H1 (cell line): ENCODE results near the gene SLC27A6. TPM values are rescaled to one million over a fixed set of nuclear protein-coding genes. Genes with fewer than 3 reads are reported as not detected.

Experiments used
- CBX5 ChIP-seq: fragments of 300-800, 300-1000 bp; sonication (generic); IDR thresholded peaks from 2 replicates; pipeline ENCODE4 v1.7.1; 2016; ENCODE audit warnings: antibody characterized with exemption, low read length, low read depth
- RAD21 ChIP-seq, 2 experiments: IDR thresholded peaks in 1 of 2; conservative IDR thresholded peaks in 1 of 2; 2 replicates each; pipeline ENCODE4 v1.6.1; 2011; ENCODE audit warnings: low read depth in 2 of 2, low read length in 2 of 2, improper control_type of control experiment in 1 of 2, inconsistent platforms in 1 of 2, mild to moderate bottlenecking in 1 of 2, moderate library complexity in 1 of 2
- RBBP5 ChIP-seq: IDR thresholded peaks from 2 replicates; pipeline ENCODE4 v1.7.1; 2012; ENCODE audit warnings: low read depth, mild to moderate bottlenecking, inconsistent platforms, low read length, moderate library complexity, borderline replicate concordance
- ZNF274 ChIP-seq: IDR thresholded peaks from 2 replicates; pipeline ENCODE4 v1.7.0; 2012; ENCODE audit warnings: low read length, borderline replicate concordance; ENCODE audit errors: extremely low read depth
- polyA plus RNA-seq, 7 experiments: library from polyadenylated mRNA; depleted of rRNA in 3 of 7; stranded (reverse) in 5 of 7; unstranded in 2 of 7; fragments of >200 nt in 5 of 7; fragments of 200-250 nt in 2 of 7; gene quantifications; 1 replicate in 5 of 7; 2 replicates in 1 of 7; 4 replicates in 1 of 7; pipeline versions ENCODE4 v1.2.1 to v1.2.3, GENCODE V29; 2011 to 2013; ENCODE audit warnings: missing spikeins in 2 of 7, mixed read lengths in 2 of 7
- total RNA-seq: library from RNA; stranded (reverse); fragmentation: NEBNext Ultra II Directional; extraction: Animal tissue kit (Norgen Biotek cat#: 25700); gene quantifications from 2 replicates; pipeline ENCODE4 v1.2.1, GENCODE V29; 2021

SLC27A6 gene
- total and polyA plus RNA-seq, 2 of the 8 experiments (the other 6 are each of a cell fraction or from before 2014, with no cell fraction given) = 4.0 to 4.7 TPM

- TF ChIP-seq RAD21 (IDR thresholded peaks at IDR 0.05 in 1 of 2, conservative IDR thresholded peaks at IDR 0.05 in 1 of 2; ENCODE audit: low read depth in 2 of 2, low read length in 2 of 2) = no peak
- TF ChIP-seq RBBP5 = no peak
- no peak for TF ChIP-seq CBX5
- TF ChIP-seq ZNF274 = no peak
- TF ChIP-seq, all 59 proteins: peak for 0
Measured at GRCh38 chr5:129041196-129041881, 76.1 kb downstream of the SLC27A6 start (continued).
